PC-9 (cell line): Measurements from ENCODE around the gene RAB8A.
"Not testable (repeated sequence)": the region's sequence is repeated elsewhere in the genome, so short reads cannot be mapped to it uniquely, and the experiment has no call there.

Experiments used
- CTCF ChIP-seq: fragments of 200-600 bp; sonication (generic); conservative IDR thresholded peaks from 2 replicates; pipeline ENCODE4 v1.6.1; 2017; ENCODE audit warnings: mixed run types, antibody characterized with exemption, mild to moderate bottlenecking, moderate library complexity
- EZH2 ChIP-seq: fragments of 200-600 bp; sonication (generic); IDR thresholded peaks from 2 replicates; pipeline ENCODE4 v1.8.0; 2017; ENCODE audit warnings: antibody characterized with exemption, low read depth

GRCh38 chr19:16099314-16099965 lies 12.2 kb upstream of the RAB8A start:
- TF ChIP-seq CTCF, EZH2: not testable (repeated sequence)
